K562 (cell line): Measurements from ENCODE around the gene TBX3. TPM values are rescaled to one million over a fixed set of nuclear protein-coding genes. Genes with fewer than 3 reads are reported as not detected.

Source experiments
- ATAC-seq: fragments of 200-7000 bp; cut with Tn5 transposase; 3 replicates; pipeline ENCODE4 v1.9.1; 2020; ENCODE audit warnings: moderate library complexity
- BruUV-seq: library from RNA; stranded (reverse); fragments of 400-500 nt; replicated peaks from 2 replicates; lab custom pipeline; 2021; lab: Mats Ljungman, UMichigan
- CTCF ChIA-PET: fragments of 300-600 bp; formaldehyde crosslinking; extraction: SDS; loops from one replicate; lab custom pipeline; 2021; ENCODE audit warnings: low intra/inter-chr PET ratio; lab: Yijun Ruan, JAX
- POLR2A ChIA-PET: fragments of 300-600, 350-650 bp; sonication (Branson Sonifier 250); formaldehyde crosslinking; extraction: SDS; loops from one replicate; lab custom pipeline; 2021; ENCODE audit warnings: antibody characterized with exemption, inconsistent platforms; lab: Yijun Ruan, JAX
- DNase-seq, 4 experiments: peaks; one replicate each; pipeline versions ENCODE4 v3.0.0 to v3.0.0-alpha.2; 2011 to 2018; ENCODE audit warnings: low spot score in 3 of 4, mixed read lengths in 3 of 4; ENCODE audit errors: extremely low read depth in 1 of 4
- FAIRE-seq: peaks from 2 replicates; lab custom pipeline; 2011; peaks lifted over from hg19 to GRCh38; lab: Jason Lieb, UNC
- H2AFZ ChIP-seq: 2 replicates; pipeline ENCODE4 v1.6.0; 2011; ENCODE audit warnings: low read depth, low read length, control low read depth, inconsistent platforms
- H3K27ac ChIP-seq: fragments of 200-600 bp; 3 replicates; pipeline ENCODE4 v1.8.0; 2011; ENCODE audit warnings: low read depth, mild to moderate bottlenecking, control low read depth, inconsistent platforms, low read length, moderate library complexity, mixed read lengths; ENCODE audit errors: extremely low read depth
- H3K27me3 ChIP-seq, 2 experiments: fragments of 300-600 bp in 1 of 2; 2 replicates in 1 of 2; 3 replicates in 1 of 2; pipeline versions ENCODE4 v1.6.0 to v1.8.0; 2011; ENCODE audit warnings: inconsistent platforms in 2 of 2, low read length in 2 of 2, mild to moderate bottlenecking in 1 of 2, mixed read lengths in 1 of 2, moderate library complexity in 1 of 2; ENCODE audit not compliant: control insufficient read depth in 2 of 2, insufficient read depth in 2 of 2
- H3K36me3 ChIP-seq: fragments of 300-600 bp; 3 replicates; pipeline ENCODE4 v1.8.0; 2011; ENCODE audit warnings: mild to moderate bottlenecking, low read length, inconsistent platforms; ENCODE audit not compliant: control insufficient read depth, insufficient read depth
- H3K4me1 ChIP-seq, 2 experiments: fragments of 200-600 bp in 1 of 2; replicated peaks in 1 of 2; 2 replicates in 1 of 2; 3 replicates in 1 of 2; pipeline versions ENCODE4 v1.5.1 to v1.8.0; 2011; ENCODE audit warnings: inconsistent platforms in 2 of 2, low read length in 2 of 2, mild to moderate bottlenecking in 1 of 2, mixed read lengths in 1 of 2, moderate library complexity in 1 of 2; ENCODE audit not compliant: control insufficient read depth in 2 of 2, insufficient read depth in 2 of 2
- H3K4me2 ChIP-seq: 2 replicates; pipeline ENCODE4 v1.6.1; 2011; ENCODE audit warnings: low read length, control low read depth, inconsistent platforms, mixed read lengths; ENCODE audit not compliant: insufficient read depth
- H3K4me3 ChIP-seq: fragments of 200-600 bp; sonication (generic), shearing (Covaris generic); 2 replicates; pipeline ENCODE4 v1.5.1; 2016; ENCODE audit warnings: control low read depth, inconsistent platforms
- H3K79me2 ChIP-seq: fragments of 200-600 bp; 3 replicates; pipeline ENCODE4 v1.8.0; 2011; ENCODE audit warnings: low read length, inconsistent platforms; ENCODE audit not compliant: control insufficient read depth, insufficient read depth
- H3K9ac ChIP-seq, 2 experiments: 2 replicates each; pipeline versions ENCODE4 v1.6.0 to v1.6.1; 2011; ENCODE audit warnings: low read depth in 2 of 2, low read length in 2 of 2, control low read depth in 1 of 2, inconsistent platforms in 1 of 2, mild to moderate bottlenecking in 1 of 2, mixed read lengths in 1 of 2; ENCODE audit not compliant: insufficient read depth in 1 of 2
- H3K9me1 ChIP-seq: one replicate; pipeline ENCODE4 v1.6.0; 2011; ENCODE audit warnings: inconsistent platforms, mild to moderate bottlenecking, low read length, moderate library complexity; ENCODE audit not compliant: control insufficient read depth, insufficient read depth
- H3K9me3 ChIP-seq: replicated peaks from 2 replicates; pipeline ENCODE4 v1.5.1; 2011; ENCODE audit warnings: low read depth, low read length, inconsistent platforms; ENCODE audit not compliant: control insufficient read depth, insufficient read depth
- H4K20me1 ChIP-seq: replicated peaks from 2 replicates; pipeline ENCODE4 v1.6.1; 2011; ENCODE audit warnings: low read length, inconsistent platforms, mixed read lengths; ENCODE audit not compliant: control insufficient read depth, insufficient read depth
- BDP1 ChIP-seq: IDR thresholded peaks from 3 replicates; pipeline ENCODE4 v1.6.1; 2011; ENCODE audit not compliant: insufficient read length, insufficient read depth
- CEBPB ChIP-seq: fragments of 450-650 bp; IDR thresholded peaks from 2 replicates; pipeline ENCODE4 v1.6.1; 2016; ENCODE audit warnings: missing genetic modification characterization, missing compliant biosample characterization
- ELF1 ChIP-seq: fragments of 200-800 bp; sonication (Bioruptor generic); IDR thresholded peaks from 2 replicates; pipeline ENCODE4 v1.6.1; 2016; ENCODE audit warnings: missing genetic modification characterization, missing compliant biosample characterization
- HDGF ChIP-seq: fragments of 450-650 bp; IDR thresholded peaks from 2 replicates; pipeline ENCODE4 v1.6.1; 2016
- ILK ChIP-seq: fragments of 450-650 bp; IDR thresholded peaks from 2 replicates; pipeline ENCODE4 v1.6.1; 2016; ENCODE audit warnings: missing genetic modification characterization, low read depth, mild to moderate bottlenecking, missing compliant biosample characterization, moderate library complexity, borderline replicate concordance
- KDM1A ChIP-seq, 2 experiments: fragments of 450-650 bp; IDR thresholded peaks; 2 replicates each; pipeline ENCODE4 v1.6.1; 2016; ENCODE audit warnings: mild to moderate bottlenecking in 2 of 2
- KDM5B ChIP-seq: fragments of 200-600 bp; sonication (generic); IDR thresholded peaks from 2 replicates; pipeline ENCODE4 v1.6.1; 2012; ENCODE audit warnings: low read depth, mild to moderate bottlenecking, moderate library complexity, low read length, control low read depth, inconsistent platforms; ENCODE audit not compliant: insufficient replicate concordance
- LEF1 ChIP-seq: fragments of 450-650 bp; IDR thresholded peaks from 2 replicates; pipeline ENCODE4 v1.6.1; 2016; ENCODE audit warnings: mild to moderate bottlenecking
- MIER1 ChIP-seq: fragments of 450-650 bp; IDR thresholded peaks from 2 replicates; pipeline ENCODE4 v1.6.1; 2016; ENCODE audit warnings: antibody characterized with exemption, mild to moderate bottlenecking, low read depth
- NFRKB ChIP-seq: fragments of 450-650 bp; IDR thresholded peaks from 2 replicates; pipeline ENCODE4 v1.6.1; 2016; ENCODE audit warnings: low read depth
- POU5F1 ChIP-seq: fragments of 150-350 bp; IDR thresholded peaks from 2 replicates; pipeline ENCODE4 v1.6.1; 2014; ENCODE audit warnings: borderline replicate concordance, low read length, low read depth, mild to moderate bottlenecking; ENCODE audit not compliant: partially characterized antibody
- PTBP1 ChIP-seq: fragments of 200-400 bp; formaldehyde crosslinking; IDR thresholded peaks from 2 replicates; pipeline ENCODE4 v1.6.1; 2017; ENCODE audit warnings: low read depth, low read length
- SRF ChIP-seq, 2 experiments: fragments of 250-450, 450-650 bp in 1 of 2; sonication (Bioruptor Pico) in 1 of 2; sonication (generic) in 1 of 2; formaldehyde crosslinking; IDR thresholded peaks; 2 replicates each; pipeline versions ENCODE4 v1.5.0 to v1.5.1; 2020 to 2022; ENCODE audit warnings: mild to moderate bottlenecking in 1 of 2, missing genetic modification reagents in 1 of 2
- ZBTB17 ChIP-seq: fragments of 450-650 bp; formaldehyde crosslinking; IDR thresholded peaks from 2 replicates; pipeline ENCODE4 v1.4.0; 2020; ENCODE audit warnings: mild to moderate bottlenecking
- WGBS: fragments of 100-300 bp; shearing (Covaris generic); methylation state at CpG from one replicate; pipeline ENCODE4 v1.1.6; 2016; ENCODE audit warnings: low coverage, mixed read lengths; ENCODE audit not compliant: insufficient coverage; ENCODE audit errors: missing lambda C conversion rate; 5-methylcytosine and 5-hydroxymethylcytosine counted together
- in situ Hi-C: fragments of 300-500 bp; cut with MboI; formaldehyde crosslinking; loops from 4 replicates; pipeline ENCODE4 v1.15.0; 2018; ENCODE audit warnings: inconsistent platforms, mixed read lengths
- intact Hi-C: fragments of 100-400 bp; cut with micrococcal nuclease; formaldehyde crosslinking; loops from 2 replicates; pipeline ENCODE4 v1.14.2; 2022
- polyA plus RNA-seq, 8 experiments: library from polyadenylated mRNA; depleted of rRNA in 4 of 8; stranded (reverse) in 5 of 8; unstranded in 3 of 8; fragments of >200 nt; fragmentation: Nextera tagmentation in 2 of 8; fragmentation: Illumina TruSeq in 1 of 8; extraction: Ambion mirVana in 2 of 8; extraction: Trizol in 1 of 8; gene quantifications; 2 replicates each; pipeline versions ENCODE4 v1.2.1 to v1.2.3, GENCODE V29; 2011 to 2014; ENCODE audit warnings: inconsistent platforms in 1 of 8, missing spikeins in 1 of 8
- total RNA-seq, 7 experiments: library from RNA; depleted of rRNA in 6 of 7; stranded (reverse); fragments of >200 nt in 6 of 7; fragmentation: Illumina TruSeq in 2 of 7; extraction: Trizol in 2 of 7; gene quantifications; 2 replicates each; pipeline versions ENCODE4 v1.2.1 to v1.2.3, GENCODE V29; 2011 to 2021; ENCODE audit warnings: low replicate concordance in 1 of 7
- TF ChIP-seq, protein P1 (sequence below): sonication (generic); formaldehyde crosslinking; IDR thresholded peaks from 2 replicates; pipeline ENCODE4 v1.8.1; 2023; ENCODE audit warnings: mild to moderate bottlenecking, missing genetic modification reagents
- TF ChIP-seq, protein P2 (sequence below): sonication (generic); formaldehyde crosslinking; IDR thresholded peaks from 2 replicates; pipeline ENCODE4 v1.8.0; 2022; ENCODE audit warnings: mild to moderate bottlenecking, missing genetic modification reagents
- TF ChIP-seq, protein P3 (sequence below), 2 experiments: fragments of 450-650 bp in 1 of 2; sonication (generic) in 1 of 2; formaldehyde crosslinking; conservative IDR thresholded peaks; 2 replicates each; pipeline versions ENCODE4 v1.4.0 to v1.8.1; 2020 to 2022; ENCODE audit warnings: mild to moderate bottlenecking in 1 of 2, missing genetic modification reagents in 1 of 2

The TBX3 gene
- total and polyA plus RNA-seq, 9 of the 15 experiments (the other 6 are each of a cell fraction or from before 2014, with no cell fraction given): 0.03 to 0.60 (median 0.19) TPM

DNA sequence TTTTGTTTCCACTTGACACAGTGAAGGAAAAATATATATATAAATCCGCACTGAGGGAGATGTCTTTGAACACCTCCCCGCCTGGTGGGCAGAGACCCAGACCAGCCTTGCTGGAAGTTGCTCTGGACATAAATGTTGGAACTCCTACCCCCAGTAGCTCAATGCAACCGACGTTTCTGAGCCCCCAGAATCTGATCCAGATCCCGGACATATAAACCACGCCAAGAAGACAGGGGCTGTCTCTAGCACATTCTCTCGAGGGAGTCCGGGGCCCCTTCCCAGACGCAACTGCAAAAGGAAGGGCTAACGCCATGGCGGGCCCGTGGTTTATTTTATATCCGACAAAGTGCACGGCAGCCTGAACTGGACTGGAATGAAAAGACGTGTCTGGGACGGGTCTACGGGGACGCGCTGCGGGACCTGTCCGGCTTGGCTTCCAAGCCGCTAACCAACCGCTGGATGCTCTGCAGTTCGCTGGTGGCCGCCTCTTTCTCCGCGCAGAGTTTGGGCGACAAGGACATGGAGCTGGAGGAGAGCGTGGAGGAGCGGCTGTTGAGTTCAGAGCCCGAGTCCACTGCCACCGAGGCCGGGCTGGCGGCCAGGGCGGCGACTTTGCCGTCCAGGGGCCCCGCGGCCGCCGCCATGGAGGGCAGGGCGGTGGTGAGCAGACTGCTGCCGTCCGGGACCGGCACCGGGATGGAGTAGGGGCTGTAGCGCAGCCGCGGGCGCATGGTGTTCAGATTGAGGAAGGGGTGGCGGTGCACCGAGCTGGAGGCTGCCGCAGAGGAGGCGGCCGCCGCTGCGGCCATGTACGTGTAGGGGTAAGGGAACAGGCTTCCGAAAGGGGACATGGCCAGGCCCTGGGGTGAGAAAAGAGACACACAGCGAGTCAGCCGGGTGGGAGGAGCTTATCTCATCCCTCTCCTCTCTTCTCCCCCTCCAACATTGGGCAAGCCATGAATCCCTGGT is 12.2 kb downstream of the TBX3 start:
- ChIA-PET POLR2A (interaction anchor here (0.8 kb wide), 1 partner anchor 16 kb away, joined by 3 read pairs; no protein-coding TSS in a partner anchor), CTCF (no interaction called here)
- no TSS peak for BruUV-seq
- intact Hi-C loops: no loop called here
- no peaks in the 10 kb centered on the region for H3K79me2 ChIP-seq
- DNase-seq: no peak
- peaks cover 0 to 17% of the 10 kb centered on the region in 2 experiments; a peak in 2 of 5 replicates for H3K4me1 ChIP-seq
- no peaks in the 10 kb centered on the region for H3K9me3 ChIP-seq
- 7% methylated on average over 52 of the region's 61 CpGs for WGBS
- no peaks in the 10 kb centered on the region for H3K9me1 ChIP-seq
- no peaks in the 10 kb centered on the region for H3K36me3 ChIP-seq
- H3K27ac ChIP-seq: no peak overlapping the region
- in situ Hi-C loops: no loop called here
- no peak overlapping the region for H3K9ac ChIP-seq
- no peak overlapping the region for H2AFZ ChIP-seq
- no peak overlapping the region for H3K4me3 ChIP-seq
- no peak for ATAC-seq
- H3K27me3 ChIP-seq: peaks cover 27 to 60% of the 10 kb centered on the region in 2 experiments
- no peaks in the 10 kb centered on the region; the same call in 1 of the 2 replicates for H4K20me1 ChIP-seq
- FAIRE-seq: no peak
- no peak overlapping the region for H3K4me2 ChIP-seq
- TF ChIP-seq SRF (CRISPR knock-in tag; IDR thresholded peaks at IDR 0.05) (no peak), NFRKB (no peak), HDGF (no peak), PTBP1 (no peak), KDM5B (no peak), ELF1 (tag) (no peak), KDM1A (IDR thresholded peaks at IDR 0.05) (no peak), ZBTB17 (no peak), ILK (tag) (no peak), POU5F1 (no peak), MIER1 (no peak), CEBPB (no peak), BDP1 (no peak), LEF1 (no peak)
- TF ChIP-seq, protein P1, sequence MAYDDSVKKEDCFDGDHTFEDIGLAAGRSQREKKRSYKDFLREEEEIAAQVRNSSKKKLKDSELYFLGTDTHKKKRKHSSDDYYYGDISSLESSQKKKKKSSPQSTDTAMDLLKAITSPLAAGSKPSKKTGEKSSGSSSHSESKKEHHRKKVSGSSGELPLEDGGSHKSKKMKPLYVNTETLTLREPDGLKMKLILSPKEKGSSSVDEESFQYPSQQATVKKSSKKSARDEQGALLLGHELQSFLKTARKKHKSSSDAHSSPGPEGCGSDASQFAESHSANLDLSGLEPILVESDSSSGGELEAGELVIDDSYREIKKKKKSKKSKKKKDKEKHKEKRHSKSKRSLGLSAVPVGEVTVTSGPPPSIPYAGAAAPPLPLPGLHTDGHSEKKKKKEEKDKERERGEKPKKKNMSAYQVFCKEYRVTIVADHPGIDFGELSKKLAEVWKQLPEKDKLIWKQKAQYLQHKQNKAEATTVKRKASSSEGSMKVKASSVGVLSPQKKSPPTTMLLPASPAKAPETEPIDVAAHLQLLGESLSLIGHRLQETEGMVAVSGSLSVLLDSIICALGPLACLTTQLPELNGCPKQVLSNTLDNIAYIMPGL: no peak
- TF ChIP-seq, protein P2, sequence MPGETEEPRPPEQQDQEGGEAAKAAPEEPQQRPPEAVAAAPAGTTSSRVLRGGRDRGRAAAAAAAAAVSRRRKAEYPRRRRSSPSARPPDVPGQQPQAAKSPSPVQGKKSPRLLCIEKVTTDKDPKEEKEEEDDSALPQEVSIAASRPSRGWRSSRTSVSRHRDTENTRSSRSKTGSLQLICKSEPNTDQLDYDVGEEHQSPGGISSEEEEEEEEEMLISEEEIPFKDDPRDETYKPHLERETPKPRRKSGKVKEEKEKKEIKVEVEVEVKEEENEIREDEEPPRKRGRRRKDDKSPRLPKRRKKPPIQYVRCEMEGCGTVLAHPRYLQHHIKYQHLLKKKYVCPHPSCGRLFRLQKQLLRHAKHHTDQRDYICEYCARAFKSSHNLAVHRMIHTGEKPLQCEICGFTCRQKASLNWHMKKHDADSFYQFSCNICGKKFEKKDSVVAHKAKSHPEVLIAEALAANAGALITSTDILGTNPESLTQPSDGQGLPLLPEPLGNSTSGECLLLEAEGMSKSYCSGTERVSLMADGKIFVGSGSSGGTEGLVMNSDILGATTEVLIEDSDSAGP (CRISPR knock-in tag): no peak
- TF ChIP-seq, protein P3, sequence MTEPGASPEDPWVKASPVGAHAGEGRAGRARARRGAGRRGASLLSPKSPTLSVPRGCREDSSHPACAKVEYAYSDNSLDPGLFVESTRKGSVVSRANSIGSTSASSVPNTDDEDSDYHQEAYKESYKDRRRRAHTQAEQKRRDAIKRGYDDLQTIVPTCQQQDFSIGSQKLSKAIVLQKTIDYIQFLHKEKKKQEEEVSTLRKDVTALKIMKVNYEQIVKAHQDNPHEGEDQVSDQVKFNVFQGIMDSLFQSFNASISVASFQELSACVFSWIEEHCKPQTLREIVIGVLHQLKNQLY (CRISPR knock-in tag; conservative IDR thresholded peaks at IDR 0.05): no peak
